ENCODE measurements around the gene GNAQ. TPM values are rescaled to one million over a fixed set of nuclear protein-coding genes. Genes with fewer than 3 reads are reported as not detected.

Gene GNAQ
- total and polyA plus RNA-seq, 2 experiments from 2014 or later, result 21.1 to 43.1 TPM

DNA sequence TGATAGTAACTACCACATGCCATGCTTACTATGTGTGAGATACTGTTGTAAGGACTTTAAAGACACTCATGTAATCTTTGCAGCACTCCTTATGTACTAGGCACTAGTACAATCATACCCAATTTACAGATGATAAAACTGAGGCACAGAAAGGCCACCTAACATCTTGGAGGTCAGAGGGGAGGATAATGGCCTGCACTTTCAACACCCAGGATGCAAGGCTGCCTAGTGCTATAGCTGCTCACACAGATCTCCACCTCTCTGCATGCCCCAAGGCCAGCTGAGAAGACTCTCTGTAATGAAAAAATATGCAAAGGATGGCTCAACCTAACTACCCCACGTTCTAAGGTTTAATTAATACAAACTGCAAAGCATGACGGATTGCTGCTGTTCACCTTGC lies 57.2 kb downstream of the GNAQ start:
- H3K4me2 ChIP-seq, result no peak overlapping the region
- no peak overlapping the region for H2AFZ ChIP-seq
- peaks cover 4% of the 10 kb centered on the region for H3K27me3 Mint-ChIP-seq (ENCODE audit: insufficient read depth, low read depth, poor library complexity)
- H3K9me3 Mint-ChIP-seq, result no peaks in the 10 kb centered on the region
- no peaks in the 10 kb centered on the region for H3K9me2 ChIP-seq (ENCODE audit: insufficient read depth)
- no peak for DNase-seq (ENCODE audit: low spot score)
- peaks cover 26% of the 10 kb centered on the region for H3K4me1 ChIP-seq (ENCODE audit: insufficient read depth)
- H3F3A ChIP-seq (replicated peaks; ENCODE audit: low read depth), result no peaks in the 10 kb centered on the region
- H4K20me1 ChIP-seq (replicated peaks; ENCODE audit: insufficient read depth), result no peaks in the 10 kb centered on the region; the same call in 1 of the 2 replicates
- no peak overlapping the region for H3K4me3 Mint-ChIP-seq
- ATAC-seq, result no peak
- H3K36me3 ChIP-seq (ENCODE audit: insufficient read depth), result no peaks in the 10 kb centered on the region
- TF ChIP-seq, protein P1, sequence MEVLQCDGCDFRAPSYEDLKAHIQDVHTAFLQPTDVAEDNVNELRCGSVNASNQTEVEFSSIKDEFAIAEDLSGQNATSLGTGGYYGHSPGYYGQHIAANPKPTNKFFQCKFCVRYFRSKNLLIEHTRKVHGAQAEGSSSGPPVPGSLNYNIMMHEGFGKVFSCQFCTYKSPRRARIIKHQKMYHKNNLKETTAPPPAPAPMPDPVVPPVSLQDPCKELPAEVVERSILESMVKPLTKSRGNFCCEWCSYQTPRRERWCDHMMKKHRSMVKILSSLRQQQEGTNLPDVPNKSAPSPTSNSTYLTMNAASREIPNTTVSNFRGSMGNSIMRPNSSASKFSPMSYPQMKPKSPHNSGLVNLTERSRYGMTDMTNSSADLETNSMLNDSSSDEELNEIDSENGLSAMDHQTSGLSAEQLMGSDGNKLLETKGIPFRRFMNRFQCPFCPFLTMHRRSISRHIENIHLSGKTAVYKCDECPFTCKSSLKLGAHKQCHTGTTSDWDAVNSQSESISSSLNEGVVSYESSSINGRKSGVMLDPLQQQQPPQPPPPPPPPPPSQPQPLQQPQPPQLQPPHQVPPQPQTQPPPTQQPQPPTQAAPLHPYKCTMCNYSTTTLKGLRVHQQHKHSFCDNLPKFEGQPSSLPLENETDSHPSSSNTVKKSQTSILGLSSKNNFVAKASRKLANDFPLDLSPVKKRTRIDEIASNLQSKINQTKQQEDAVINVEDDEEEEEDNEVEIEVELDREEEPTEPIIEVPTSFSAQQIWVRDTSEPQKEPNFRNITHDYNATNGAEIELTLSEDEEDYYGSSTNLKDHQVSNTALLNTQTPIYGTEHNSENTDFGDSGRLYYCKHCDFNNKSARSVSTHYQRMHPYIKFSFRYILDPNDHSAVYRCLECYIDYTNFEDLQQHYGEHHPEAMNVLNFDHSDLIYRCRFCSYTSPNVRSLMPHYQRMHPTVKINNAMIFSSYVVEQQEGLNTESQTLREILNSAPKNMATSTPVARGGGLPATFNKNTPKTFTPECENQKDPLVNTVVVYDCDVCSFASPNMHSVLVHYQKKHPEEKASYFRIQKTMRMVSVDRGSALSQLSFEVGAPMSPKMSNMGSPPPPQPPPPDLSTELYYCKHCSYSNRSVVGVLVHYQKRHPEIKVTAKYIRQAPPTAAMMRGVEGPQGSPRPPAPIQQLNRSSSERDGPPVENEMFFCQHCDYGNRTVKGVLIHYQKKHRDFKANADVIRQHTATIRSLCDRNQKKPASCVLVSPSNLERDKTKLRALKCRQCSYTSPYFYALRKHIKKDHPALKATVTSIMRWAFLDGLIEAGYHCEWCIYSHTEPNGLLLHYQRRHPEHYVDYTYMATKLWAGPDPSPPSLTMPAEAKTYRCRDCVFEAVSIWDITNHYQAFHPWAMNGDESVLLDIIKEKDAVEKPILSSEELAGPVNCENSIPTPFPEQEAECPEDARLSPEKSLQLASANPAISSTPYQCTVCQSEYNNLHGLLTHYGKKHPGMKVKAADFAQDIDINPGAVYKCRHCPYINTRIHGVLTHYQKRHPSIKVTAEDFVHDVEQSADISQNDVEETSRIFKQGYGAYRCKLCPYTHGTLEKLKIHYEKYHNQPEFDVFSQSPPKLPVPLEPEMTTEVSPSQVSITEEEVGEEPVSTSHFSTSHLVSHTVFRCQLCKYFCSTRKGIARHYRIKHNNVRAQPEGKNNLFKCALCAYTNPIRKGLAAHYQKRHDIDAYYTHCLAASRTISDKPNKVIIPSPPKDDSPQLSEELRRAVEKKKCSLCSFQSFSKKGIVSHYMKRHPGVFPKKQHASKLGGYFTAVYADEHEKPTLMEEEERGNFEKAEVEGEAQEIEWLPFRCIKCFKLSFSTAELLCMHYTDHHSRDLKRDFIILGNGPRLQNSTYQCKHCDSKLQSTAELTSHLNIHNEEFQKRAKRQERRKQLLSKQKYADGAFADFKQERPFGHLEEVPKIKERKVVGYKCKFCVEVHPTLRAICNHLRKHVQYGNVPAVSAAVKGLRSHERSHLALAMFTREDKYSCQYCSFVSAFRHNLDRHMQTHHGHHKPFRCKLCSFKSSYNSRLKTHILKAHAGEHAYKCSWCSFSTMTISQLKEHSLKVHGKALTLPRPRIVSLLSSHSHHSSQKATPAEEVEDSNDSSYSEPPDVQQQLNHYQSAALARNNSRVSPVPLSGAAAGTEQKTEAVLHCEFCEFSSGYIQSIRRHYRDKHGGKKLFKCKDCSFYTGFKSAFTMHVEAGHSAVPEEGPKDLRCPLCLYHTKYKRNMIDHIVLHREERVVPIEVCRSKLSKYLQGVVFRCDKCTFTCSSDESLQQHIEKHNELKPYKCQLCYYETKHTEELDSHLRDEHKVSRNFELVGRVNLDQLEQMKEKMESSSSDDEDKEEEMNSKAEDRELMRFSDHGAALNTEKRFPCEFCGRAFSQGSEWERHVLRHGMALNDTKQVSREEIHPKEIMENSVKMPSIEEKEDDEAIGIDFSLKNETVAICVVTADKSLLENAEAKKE (CRISPR knock-in tag; IDR thresholded peaks at IDR 0.05), result no peak
- TF ChIP-seq, protein P2, sequence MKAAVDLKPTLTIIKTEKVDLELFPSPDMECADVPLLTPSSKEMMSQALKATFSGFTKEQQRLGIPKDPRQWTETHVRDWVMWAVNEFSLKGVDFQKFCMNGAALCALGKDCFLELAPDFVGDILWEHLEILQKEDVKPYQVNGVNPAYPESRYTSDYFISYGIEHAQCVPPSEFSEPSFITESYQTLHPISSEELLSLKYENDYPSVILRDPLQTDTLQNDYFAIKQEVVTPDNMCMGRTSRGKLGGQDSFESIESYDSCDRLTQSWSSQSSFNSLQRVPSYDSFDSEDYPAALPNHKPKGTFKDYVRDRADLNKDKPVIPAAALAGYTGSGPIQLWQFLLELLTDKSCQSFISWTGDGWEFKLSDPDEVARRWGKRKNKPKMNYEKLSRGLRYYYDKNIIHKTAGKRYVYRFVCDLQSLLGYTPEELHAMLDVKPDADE (IDR thresholded peaks at IDR 0.05), result no peak
- TF ChIP-seq STAT1 (IDR thresholded peaks at IDR 0.05; ENCODE audit: unreplicated experiment), result no peak
- TF ChIP-seq JUNB (IDR thresholded peaks at IDR 0.05; ENCODE audit: unreplicated experiment), result no peak
- TF ChIP-seq ZNF114 (CRISPR knock-in tag; IDR thresholded peaks at IDR 0.05), result no peak
- TF ChIP-seq, protein P3, sequence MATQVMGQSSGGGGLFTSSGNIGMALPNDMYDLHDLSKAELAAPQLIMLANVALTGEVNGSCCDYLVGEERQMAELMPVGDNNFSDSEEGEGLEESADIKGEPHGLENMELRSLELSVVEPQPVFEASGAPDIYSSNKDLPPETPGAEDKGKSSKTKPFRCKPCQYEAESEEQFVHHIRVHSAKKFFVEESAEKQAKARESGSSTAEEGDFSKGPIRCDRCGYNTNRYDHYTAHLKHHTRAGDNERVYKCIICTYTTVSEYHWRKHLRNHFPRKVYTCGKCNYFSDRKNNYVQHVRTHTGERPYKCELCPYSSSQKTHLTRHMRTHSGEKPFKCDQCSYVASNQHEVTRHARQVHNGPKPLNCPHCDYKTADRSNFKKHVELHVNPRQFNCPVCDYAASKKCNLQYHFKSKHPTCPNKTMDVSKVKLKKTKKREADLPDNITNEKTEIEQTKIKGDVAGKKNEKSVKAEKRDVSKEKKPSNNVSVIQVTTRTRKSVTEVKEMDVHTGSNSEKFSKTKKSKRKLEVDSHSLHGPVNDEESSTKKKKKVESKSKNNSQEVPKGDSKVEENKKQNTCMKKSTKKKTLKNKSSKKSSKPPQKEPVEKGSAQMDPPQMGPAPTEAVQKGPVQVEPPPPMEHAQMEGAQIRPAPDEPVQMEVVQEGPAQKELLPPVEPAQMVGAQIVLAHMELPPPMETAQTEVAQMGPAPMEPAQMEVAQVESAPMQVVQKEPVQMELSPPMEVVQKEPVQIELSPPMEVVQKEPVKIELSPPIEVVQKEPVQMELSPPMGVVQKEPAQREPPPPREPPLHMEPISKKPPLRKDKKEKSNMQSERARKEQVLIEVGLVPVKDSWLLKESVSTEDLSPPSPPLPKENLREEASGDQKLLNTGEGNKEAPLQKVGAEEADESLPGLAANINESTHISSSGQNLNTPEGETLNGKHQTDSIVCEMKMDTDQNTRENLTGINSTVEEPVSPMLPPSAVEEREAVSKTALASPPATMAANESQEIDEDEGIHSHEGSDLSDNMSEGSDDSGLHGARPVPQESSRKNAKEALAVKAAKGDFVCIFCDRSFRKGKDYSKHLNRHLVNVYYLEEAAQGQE (IDR thresholded peaks at IDR 0.05; ENCODE audit: unreplicated experiment), result no peak
- TF ChIP-seq EZH2 (IDR thresholded peaks at IDR 0.05; ENCODE audit: low read depth, unreplicated experiment), result no peak
- TF ChIP-seq POLR2AphosphoS5 (IDR thresholded peaks at IDR 0.05; ENCODE audit: low read depth), result no peak
- TF ChIP-seq CTCF (conservative IDR thresholded peaks at IDR 0.05; ENCODE audit: low read depth in 2 of 2), result no peak
- no peak for TF ChIP-seq ZNF331 (CRISPR knock-in tag; IDR thresholded peaks at IDR 0.05; ENCODE audit: low read depth)
- TF ChIP-seq CREB1 (CRISPR knock-in tag; IDR thresholded peaks at IDR 0.05; ENCODE audit: low read depth), result no peak
- no peaks in the 10 kb centered on the region for H3K27me3 ChIP-seq (ENCODE audit: insufficient read depth)
- H3K27ac Mint-ChIP-seq, result no peak overlapping the region
- H3K4me3 ChIP-seq, result no peak overlapping the region
- no peak overlapping the region for H3K27ac ChIP-seq (ENCODE audit: low read depth)
- peaks cover 81% of the 10 kb centered on the region for H3K79me2 ChIP-seq (replicated peaks; ENCODE audit: insufficient read depth)
- H3K4me1 Mint-ChIP-seq, result peaks cover 50% of the 10 kb centered on the region
- H3K36me3 Mint-ChIP-seq (ENCODE audit: low read depth), result peaks cover 3% of the 10 kb centered on the region; the same call in 1 of the 3 replicates
